ENCODE results near the gene IRF2. TPM values are rescaled to one million over a fixed set of nuclear protein-coding genes. Genes with fewer than 3 reads are reported as not detected.

Gene IRF2
- polyA plus RNA-seq, 4 donors, result 23.3 to 38.6 (median 32.7) TPM

- Histone ChIP-seq H3K27me3 (ENCODE audit: control insufficient read depth in 3 of 3, insufficient read depth in 3 of 3, low read length in 3 of 3) (no peaks in the 10 kb centered on the region), H3K27ac (ENCODE audit: low read depth in 1 of 3, low read length in 2 of 3) (peak overlapping the region in 1 of 3 donors; percentile 75), H3K4me1 (ENCODE audit: control insufficient read depth in 3 of 3, insufficient read depth in 2 of 3, low read depth in 1 of 3, low read length in 2 of 3) (peaks cover 1 to 23% (median 5%) of the 10 kb centered on the region in 3 donors), H3K9me3 (ENCODE audit: control insufficient read depth in 2 of 2, insufficient read depth in 1 of 2, low read depth in 1 of 2, low read length in 1 of 2) (peaks cover 0 to 8% of the 10 kb centered on the region in 2 donors), H3K36me3 (ENCODE audit: control insufficient read depth in 3 of 3, insufficient read depth in 2 of 3, low read depth in 1 of 3, low read length in 3 of 3) (peaks cover 9 to 43% (median 12%) of the 10 kb centered on the region in 3 donors), H3K4me3 (ENCODE audit: low read depth in 1 of 3, low read length in 3 of 3) (no peak overlapping the region)
- FAIRE-seq, result no peak
- 73 to 88% (median 73%) methylated on average over 7 of the region's 7 CpGs for WGBS, 3 donors
- DNase-seq, result no peak
Measured at GRCh38 chr4:184419976-184420375, 54.4 kb downstream of the IRF2 start.

- Histone ChIP-seq H3K4me1 (ENCODE audit: control insufficient read depth in 3 of 3, insufficient read depth in 2 of 3, low read depth in 1 of 3, low read length in 2 of 3) (peaks cover 0 to 22% (median 5%) of the 10 kb centered on the region in 3 donors), H3K27me3 (ENCODE audit: control insufficient read depth in 3 of 3, insufficient read depth in 3 of 3, low read length in 3 of 3) (no peaks in the 10 kb centered on the region), H3K36me3 (ENCODE audit: control insufficient read depth in 3 of 3, insufficient read depth in 2 of 3, low read depth in 1 of 3, low read length in 3 of 3) (peaks cover 9 to 42% (median 9%) of the 10 kb centered on the region in 3 donors), H3K9me3 (ENCODE audit: control insufficient read depth in 2 of 2, insufficient read depth in 1 of 2, low read depth in 1 of 2, low read length in 1 of 2) (peaks cover 0 to 7% of the 10 kb centered on the region in 2 donors), H3K4me3 (ENCODE audit: low read depth in 1 of 3, low read length in 3 of 3) (no peak overlapping the region), H3K27ac (ENCODE audit: low read depth in 1 of 3, low read length in 2 of 3) (peak overlapping the region in 2 of 3 donors; percentile 17 to 96)
- FAIRE-seq (no peak), DNase-seq (peak in 1 of 2 donors; percentile 66)
- 64 to 67% (median 66%) methylated on average over 8 of the region's 8 CpGs for WGBS, 3 donors
Measured at GRCh38 chr4:184417802-184418511, 56.4 kb downstream of the IRF2 start.

DNA sequence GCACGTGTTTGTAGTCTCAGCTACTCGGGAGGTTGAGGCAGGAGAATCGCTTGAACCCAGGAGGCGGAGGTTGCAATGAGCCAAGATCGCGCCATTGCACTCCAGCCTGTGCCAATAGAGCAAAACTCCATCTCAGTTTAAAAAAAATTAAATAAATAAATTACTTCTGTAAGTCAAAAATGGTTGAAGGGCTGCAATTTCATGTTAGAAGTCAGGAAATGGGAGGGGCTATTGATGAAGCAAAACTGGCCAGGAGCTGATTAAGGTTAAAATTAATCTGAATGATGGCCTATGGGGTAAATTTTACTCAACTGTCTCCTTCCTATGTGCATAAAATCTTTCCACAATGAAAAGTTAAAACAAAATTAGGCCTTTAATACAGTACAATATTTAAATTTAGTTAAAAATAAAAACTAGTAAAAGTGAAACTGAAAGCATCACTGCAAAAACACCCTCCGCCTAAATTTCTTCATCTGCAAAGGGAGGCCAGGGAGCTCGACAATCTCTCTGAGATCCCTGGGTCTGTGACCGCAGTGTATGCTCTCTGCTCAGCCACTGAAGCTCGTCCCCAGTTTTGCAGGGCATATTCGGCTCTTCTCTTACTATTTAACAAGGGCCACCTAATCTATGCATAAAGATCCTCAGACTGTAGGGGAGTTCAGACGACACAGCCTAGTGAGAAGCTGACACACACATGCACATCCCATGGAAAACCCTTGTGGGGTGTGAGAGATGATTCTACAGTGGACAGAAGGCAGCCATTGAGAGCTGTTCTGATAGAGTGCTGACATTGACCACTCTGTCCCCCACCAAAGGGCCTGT is 57.2 kb downstream of the IRF2 start:
- FAIRE-seq (no peak), DNase-seq (peak in 1 of 2 donors; percentile 51)
- no peaks in the 10 kb centered on the region for H3K9me3 ChIP-seq (ENCODE audit: control insufficient read depth in 2 of 2, insufficient read depth in 1 of 2, low read depth in 1 of 2, low read length in 1 of 2)
- 49 to 53% (median 50%) methylated on average over 12 of the region's 12 CpGs for WGBS, 3 donors
- H3K4me3 ChIP-seq (ENCODE audit: low read depth in 1 of 3, low read length in 3 of 3), result peak overlapping the region in 1 of 3 donors; percentile 13
- H3K36me3 ChIP-seq (ENCODE audit: control insufficient read depth in 3 of 3, insufficient read depth in 2 of 3, low read depth in 1 of 3, low read length in 3 of 3), result peaks cover 9 to 49% (median 9%) of the 10 kb centered on the region in 3 donors
- H3K27ac ChIP-seq (ENCODE audit: low read depth in 1 of 3, low read length in 2 of 3), result peak overlapping the region in 2 of 3 donors; percentile 17 to 96
- H3K27me3 ChIP-seq (ENCODE audit: control insufficient read depth in 3 of 3, insufficient read depth in 3 of 3, low read length in 3 of 3), result no peaks in the 10 kb centered on the region
- peaks cover 0 to 22% (median 5%) of the 10 kb centered on the region in 3 donors for H3K4me1 ChIP-seq (ENCODE audit: control insufficient read depth in 3 of 3, insufficient read depth in 2 of 3, low read depth in 1 of 3, low read length in 2 of 3)

GRCh38 chr4:184415071-184415470 is 59.3 kb downstream of the IRF2 start:
- WGBS, 3 donors, result 88 to 90% (median 88%) methylated on average over 6 of the region's 6 CpGs
- Histone ChIP-seq H3K27ac (ENCODE audit: low read depth in 1 of 3, low read length in 2 of 3) (no peak overlapping the region), H3K9me3 (ENCODE audit: control insufficient read depth in 2 of 2, insufficient read depth in 1 of 2, low read depth in 1 of 2, low read length in 1 of 2) (no peaks in the 10 kb centered on the region), H3K4me3 (ENCODE audit: low read depth in 1 of 3, low read length in 3 of 3) (no peak overlapping the region), H3K36me3 (ENCODE audit: control insufficient read depth in 3 of 3, insufficient read depth in 2 of 3, low read depth in 1 of 3, low read length in 3 of 3) (peaks cover 7 to 52% (median 9%) of the 10 kb centered on the region in 3 donors), H3K27me3 (ENCODE audit: control insufficient read depth in 3 of 3, insufficient read depth in 3 of 3, low read length in 3 of 3) (no peaks in the 10 kb centered on the region), H3K4me1 (ENCODE audit: control insufficient read depth in 3 of 3, insufficient read depth in 2 of 3, low read depth in 1 of 3, low read length in 2 of 3) (peaks cover 0 to 17% (median 5%) of the 10 kb centered on the region in 3 donors)
- no peak for FAIRE-seq
- DNase-seq, result no peak

- H3K36me3 ChIP-seq (ENCODE audit: control insufficient read depth in 3 of 3, insufficient read depth in 2 of 3, low read depth in 1 of 3, low read length in 3 of 3), result peaks cover 4 to 59% (median 6%) of the 10 kb centered on the region in 3 donors
- DNase-seq, result peak in 1 of 2 donors; percentile 56
- H3K27me3 ChIP-seq (ENCODE audit: control insufficient read depth in 3 of 3, insufficient read depth in 3 of 3, low read length in 3 of 3), result no peaks in the 10 kb centered on the region
- 57 to 66% (median 64%) methylated on average over 13 of the region's 13 CpGs for WGBS, 3 donors
- no peaks in the 10 kb centered on the region for H3K9me3 ChIP-seq (ENCODE audit: control insufficient read depth in 2 of 2, insufficient read depth in 1 of 2, low read depth in 1 of 2, low read length in 1 of 2)
- H3K4me3 ChIP-seq (ENCODE audit: low read depth in 1 of 3, low read length in 3 of 3), result no peak overlapping the region
- peaks cover 3 to 14% (median 5%) of the 10 kb centered on the region in 3 donors for H3K4me1 ChIP-seq (ENCODE audit: control insufficient read depth in 3 of 3, insufficient read depth in 2 of 3, low read depth in 1 of 3, low read length in 2 of 3)
- H3K27ac ChIP-seq (ENCODE audit: low read depth in 1 of 3, low read length in 2 of 3), result peak overlapping the region in 1 of 3 donors; percentile 83
- FAIRE-seq, result no peak
Measured at GRCh38 chr4:184413261-184414046, 60.9 kb downstream of the IRF2 start.

- WGBS, 3 donors, result 81 to 88% (median 85%) methylated on average over 6 of the region's 6 CpGs
- peaks cover 0 to 64% (median 5%) of the 10 kb centered on the region in 3 donors for H3K36me3 ChIP-seq (ENCODE audit: control insufficient read depth in 3 of 3, insufficient read depth in 2 of 3, low read depth in 1 of 3, low read length in 3 of 3)
- H3K9me3 ChIP-seq (ENCODE audit: control insufficient read depth in 2 of 2, insufficient read depth in 1 of 2, low read depth in 1 of 2, low read length in 1 of 2), result no peaks in the 10 kb centered on the region
Measured at GRCh38 chr4:184410748-184411147, 63.6 kb downstream of the IRF2 start.

GRCh38 chr4:184409911-184410692 is 64.2 kb downstream of the IRF2 start:
- Histone ChIP-seq H3K27me3 (ENCODE audit: control insufficient read depth in 3 of 3, insufficient read depth in 3 of 3, low read length in 3 of 3) (no peaks in the 10 kb centered on the region), H3K27ac (ENCODE audit: low read depth in 1 of 3, low read length in 2 of 3) (peak overlapping the region in 2 of 3 donors; percentile 12 to 51), H3K4me3 (ENCODE audit: low read depth in 1 of 3, low read length in 3 of 3) (no peak overlapping the region), H3K36me3 (ENCODE audit: control insufficient read depth in 3 of 3, insufficient read depth in 2 of 3, low read depth in 1 of 3, low read length in 3 of 3) (peaks cover 4 to 68% (median 7%) of the 10 kb centered on the region in 3 donors), H3K9me3 (ENCODE audit: control insufficient read depth in 2 of 2, insufficient read depth in 1 of 2, low read depth in 1 of 2, low read length in 1 of 2) (no peaks in the 10 kb centered on the region), H3K4me1 (ENCODE audit: control insufficient read depth in 3 of 3, insufficient read depth in 2 of 3, low read depth in 1 of 3, low read length in 2 of 3) (peaks cover 2 to 20% (median 4%) of the 10 kb centered on the region in 3 donors)
- DNase-seq (peak in 1 of 2 donors; percentile 38), FAIRE-seq (no peak)
- WGBS, 3 donors, result 74 to 84% (median 75%) methylated on average over 12 of the region's 12 CpGs

More at GRCh38 chr4:184410748-184411147, 63.6 kb downstream of the IRF2 start:
- no peak overlapping the region for H3K27ac ChIP-seq (ENCODE audit: low read depth in 1 of 3, low read length in 2 of 3)
- H3K4me1 ChIP-seq (ENCODE audit: control insufficient read depth in 3 of 3, insufficient read depth in 2 of 3, low read depth in 1 of 3, low read length in 2 of 3), result peaks cover 2 to 20% (median 4%) of the 10 kb centered on the region in 3 donors
- H3K27me3 ChIP-seq (ENCODE audit: control insufficient read depth in 3 of 3, insufficient read depth in 3 of 3, low read length in 3 of 3), result no peaks in the 10 kb centered on the region
- DNase-seq (no peak), FAIRE-seq (no peak)
- H3K4me3 ChIP-seq (ENCODE audit: low read depth in 1 of 3, low read length in 3 of 3), result no peak overlapping the region

Measured in small intestine (tissue), 7 donors.